MM.1S (cell line): Measurements from ENCODE around the gene PAK4.

Experiments used
- DNase-seq: peaks from one replicate; pipeline ENCODE4 v3.0.0-alpha.2; 2015
- H2AFZ ChIP-seq: fragments of 300-600 bp; sonication (generic); 2 replicates; pipeline ENCODE4 v1.6.0; 2016; ENCODE audit warnings: antibody characterized with exemption, low read length
- H3F3A ChIP-seq: fragments of 300-600 bp; sonication (generic); 2 replicates; pipeline ENCODE4 v1.6.1; 2016; ENCODE audit warnings: mild to moderate bottlenecking, antibody characterized with exemption, low read length, moderate library complexity, mixed read lengths; ENCODE audit not compliant: insufficient read depth
- H3K27ac ChIP-seq: fragments of 300-600 bp; sonication (generic); 2 replicates; pipeline ENCODE4 v1.5.1; 2016; ENCODE audit warnings: mild to moderate bottlenecking, low read length
- H3K27me3 ChIP-seq: fragments of 300-600 bp; sonication (generic); replicated peaks from 2 replicates; pipeline ENCODE4 v1.6.0; 2016; ENCODE audit warnings: low read length; ENCODE audit not compliant: insufficient read depth
- H3K36me3 ChIP-seq: fragments of 300-600 bp; sonication (generic); replicated peaks from 2 replicates; pipeline ENCODE4 v1.6.1; 2016; ENCODE audit warnings: mild to moderate bottlenecking, low read length, mixed read lengths; ENCODE audit not compliant: insufficient read depth
- H3K4me1 ChIP-seq: fragments of 300-600 bp; sonication (generic); 2 replicates; pipeline ENCODE4 v1.6.1; 2016; ENCODE audit warnings: low read length, mixed read lengths
- H3K4me2 ChIP-seq: fragments of 300-600 bp; sonication (generic); 2 replicates; pipeline ENCODE4 v1.6.0; 2016; ENCODE audit warnings: low read depth, low read length
- H3K4me3 ChIP-seq: fragments of 300-600 bp; sonication (generic); 2 replicates; pipeline ENCODE4 v1.5.1; 2016; ENCODE audit warnings: low read length, mixed read lengths
- H3K79me2 ChIP-seq: fragments of 300-600 bp; sonication (generic); 2 replicates; pipeline ENCODE4 v1.6.1; 2016; ENCODE audit warnings: mixed run types, low read length, mixed read lengths
- H3K9ac ChIP-seq: fragments of 300-600 bp; sonication (generic); 2 replicates; pipeline ENCODE4 v1.6.1; 2016; ENCODE audit warnings: low read length, mixed read lengths
- H3K9me2 ChIP-seq: fragments of 300-600 bp; sonication (generic); replicated peaks from 2 replicates; pipeline ENCODE4 v1.6.1; 2016; ENCODE audit warnings: mild to moderate bottlenecking, low read length, mixed read lengths; ENCODE audit not compliant: insufficient read depth
- H3K9me3 ChIP-seq: fragments of 300-600 bp; sonication (generic); replicated peaks from 2 replicates; pipeline ENCODE4 v1.6.1; 2016; ENCODE audit warnings: mild to moderate bottlenecking, low read length, mixed read lengths; ENCODE audit not compliant: insufficient read depth
- H4K20me1 ChIP-seq: fragments of 300-600 bp; sonication (generic); 2 replicates; pipeline ENCODE4 v1.6.1; 2016; ENCODE audit warnings: mild to moderate bottlenecking, low read length, moderate library complexity, mixed read lengths; ENCODE audit not compliant: insufficient read depth
- CTCF ChIP-seq: fragments of 300-600 bp; sonication (generic); IDR thresholded peaks from 2 replicates; pipeline ENCODE4 v1.5.1; 2016; ENCODE audit warnings: antibody characterized with exemption, low read length, mixed read lengths
- EZH2 ChIP-seq: fragments of 300-600 bp; sonication (generic); optimal IDR thresholded peaks from 2 replicates; pipeline ENCODE3; 2017; ENCODE audit warnings: low read depth, mild to moderate bottlenecking, antibody characterized with exemption, low read length, mixed read lengths
- EZH2phosphoT487 ChIP-seq: fragments of 300-600 bp; sonication (generic); IDR thresholded peaks from 2 replicates; pipeline ENCODE4 v1.6.1; 2018; ENCODE audit warnings: antibody characterized with exemption, low read length

PAK4 gene

GRCh38 chr19:39129116-39129515 lies 3.5 kb downstream of the PAK4 start:
- H3K9ac ChIP-seq, result no peak overlapping the region
- H3K9me2 ChIP-seq, result no peaks in the 10 kb centered on the region
- H3K36me3 ChIP-seq, result no peaks in the 10 kb centered on the region
- no peak for DNase-seq
- no peaks in the 10 kb centered on the region for H3F3A ChIP-seq
- H3K27ac ChIP-seq, result no peak overlapping the region
- no peak overlapping the region for H2AFZ ChIP-seq
- H4K20me1 ChIP-seq, result no peaks in the 10 kb centered on the region
- H3K4me2 ChIP-seq, result no peak overlapping the region
- H3K79me2 ChIP-seq, result peaks cover 65% of the 10 kb centered on the region
- H3K27me3 ChIP-seq, result no peaks in the 10 kb centered on the region
- H3K4me1 ChIP-seq, result peaks cover 4% of the 10 kb centered on the region; the same call in 1 of the 2 replicates
- H3K4me3 ChIP-seq, result no peak overlapping the region
- H3K9me3 ChIP-seq, result no peaks in the 10 kb centered on the region
- TF ChIP-seq EZH2phosphoT487 (no peak), EZH2 (no peak), CTCF (no peak)

- no peak overlapping the region for H3K4me3 ChIP-seq
- H3K9ac ChIP-seq, result no peak overlapping the region
- H3K4me2 ChIP-seq, result no peak overlapping the region
- H3K9me2 ChIP-seq, result no peaks in the 10 kb centered on the region
- H3F3A ChIP-seq, result no peaks in the 10 kb centered on the region
- H3K9me3 ChIP-seq, result no peaks in the 10 kb centered on the region
- no peaks in the 10 kb centered on the region for H4K20me1 ChIP-seq
- H3K79me2 ChIP-seq, result peaks cover 65% of the 10 kb centered on the region
- no peaks in the 10 kb centered on the region for H3K27me3 ChIP-seq
- H3K27ac ChIP-seq, result no peak overlapping the region
- DNase-seq, result no peak
- TF ChIP-seq EZH2, result no peak
- TF ChIP-seq EZH2phosphoT487, result no peak
- TF ChIP-seq CTCF, result no peak
- no peak overlapping the region for H2AFZ ChIP-seq
- peaks cover 4% of the 10 kb centered on the region; the same call in 1 of the 2 replicates for H3K4me1 ChIP-seq
- H3K36me3 ChIP-seq, result no peaks in the 10 kb centered on the region
Measured at GRCh38 chr19:39130337-39131254, 5.0 kb downstream of the PAK4 start.

GRCh38 chr19:39131255-39131755 lies 5.7 kb downstream of the PAK4 start:
- Histone ChIP-seq H3K4me1 (peaks cover 4% of the 10 kb centered on the region; the same call in 1 of the 2 replicates), H3K36me3 (no peaks in the 10 kb centered on the region), H2AFZ (no peak overlapping the region), H3K9ac (no peak overlapping the region), H3K79me2 (peaks cover 62% of the 10 kb centered on the region), H3K27ac (no peak overlapping the region), H3K9me2 (no peaks in the 10 kb centered on the region), H3K4me2 (no peak overlapping the region), H4K20me1 (no peaks in the 10 kb centered on the region), H3K4me3 (no peak overlapping the region), H3F3A (no peaks in the 10 kb centered on the region), H3K9me3 (no peaks in the 10 kb centered on the region), H3K27me3 (no peaks in the 10 kb centered on the region)
- no peak for TF ChIP-seq EZH2
- TF ChIP-seq EZH2phosphoT487, result no peak
- TF ChIP-seq CTCF, result no peak
- DNase-seq, result no peak
